ENCODE results near the gene LRRC47. TPM values are rescaled to one million over a fixed set of nuclear protein-coding genes. Genes with fewer than 3 reads are reported as not detected.

Gene LRRC47
- total and polyA plus RNA-seq, 2 of the 13 experiments (the other 11 are each of a cell fraction or from before 2014, with no cell fraction given) = 18.3 to 52.5 TPM

- TF ChIP-seq MBD4 (IDR thresholded peaks at IDR 0.05; ENCODE audit: borderline replicate concordance, low read length) = no peak
- no peak for TF ChIP-seq ZNF672 (CRISPR knock-in tag; IDR thresholded peaks at IDR 0.05)
- no peak for TF ChIP-seq NCOA2 (CRISPR knock-in tag; IDR thresholded peaks at IDR 0.05)
- no peak; the same call in 1 of the 2 replicates for TF ChIP-seq ZZZ3 (CRISPR knock-in tag; IDR thresholded peaks at IDR 0.05; ENCODE audit: borderline replicate concordance)
- no peak for TF ChIP-seq BCL3 (CRISPR knock-in tag; IDR thresholded peaks at IDR 0.05)
- TF ChIP-seq IKZF1 (IDR thresholded peaks at IDR 0.05) = no peak
- no peak for TF ChIP-seq GZF1 (CRISPR knock-in tag; IDR thresholded peaks at IDR 0.05)
- no peak for TF ChIP-seq NBN (conservative IDR thresholded peaks at IDR 0.05)
- peak; percentile 58; the same call in 1 of the 2 replicates for TF ChIP-seq TFDP1 (CRISPR knock-in tag; IDR thresholded peaks at IDR 0.05; ENCODE audit: borderline replicate concordance)
- TF ChIP-seq HMGA1 (CRISPR knock-in tag; conservative IDR thresholded peaks at IDR 0.05) = no peak
- TF ChIP-seq ZNF747 (CRISPR knock-in tag; IDR thresholded peaks at IDR 0.05; ENCODE audit: borderline replicate concordance) = no peak; the same call in 1 of the 2 replicates
- TF ChIP-seq ZNF513 (CRISPR knock-in tag; conservative IDR thresholded peaks at IDR 0.05) = no peak
- TF ChIP-seq RARG (CRISPR knock-in tag; IDR thresholded peaks at IDR 0.05; ENCODE audit: low read depth) = no peak
- TF ChIP-seq TBP (CRISPR knock-in tag; IDR thresholded peaks at IDR 0.05) = no peak
- TF ChIP-seq, protein P1, sequence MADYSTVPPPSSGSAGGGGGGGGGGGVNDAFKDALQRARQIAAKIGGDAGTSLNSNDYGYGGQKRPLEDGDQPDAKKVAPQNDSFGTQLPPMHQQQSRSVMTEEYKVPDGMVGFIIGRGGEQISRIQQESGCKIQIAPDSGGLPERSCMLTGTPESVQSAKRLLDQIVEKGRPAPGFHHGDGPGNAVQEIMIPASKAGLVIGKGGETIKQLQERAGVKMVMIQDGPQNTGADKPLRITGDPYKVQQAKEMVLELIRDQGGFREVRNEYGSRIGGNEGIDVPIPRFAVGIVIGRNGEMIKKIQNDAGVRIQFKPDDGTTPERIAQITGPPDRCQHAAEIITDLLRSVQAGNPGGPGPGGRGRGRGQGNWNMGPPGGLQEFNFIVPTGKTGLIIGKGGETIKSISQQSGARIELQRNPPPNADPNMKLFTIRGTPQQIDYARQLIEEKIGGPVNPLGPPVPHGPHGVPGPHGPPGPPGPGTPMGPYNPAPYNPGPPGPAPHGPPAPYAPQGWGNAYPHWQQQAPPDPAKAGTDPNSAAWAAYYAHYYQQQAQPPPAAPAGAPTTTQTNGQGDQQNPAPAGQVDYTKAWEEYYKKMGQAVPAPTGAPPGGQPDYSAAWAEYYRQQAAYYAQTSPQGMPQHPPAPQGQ (CRISPR knock-in tag; IDR thresholded peaks at IDR 0.05; ENCODE audit: borderline replicate concordance) = no peak
- peak; percentile 24; the same call in 1 of the 2 replicates for TF ChIP-seq ZNF430 (CRISPR knock-in tag; IDR thresholded peaks at IDR 0.05)
- 0 out of 2 replicates have a peak, but pooled peaks have one; percentile 19 for TF ChIP-seq MNT (IDR thresholded peaks at IDR 0.05)
- TF ChIP-seq TBL1XR1 (IDR thresholded peaks at IDR 0.05; ENCODE audit: borderline replicate concordance, low read length, partially characterized antibody) = no peak
- 0 out of 2 replicates have a peak, but pooled peaks have one; percentile 48 for TF ChIP-seq ZNF451 (CRISPR knock-in tag; IDR thresholded peaks at IDR 0.05)
- TF ChIP-seq ZNF761 (CRISPR knock-in tag; conservative IDR thresholded peaks at IDR 0.05) = no peak
- TF ChIP-seq ZNF441 (CRISPR knock-in tag; IDR thresholded peaks at IDR 0.05; ENCODE audit: borderline replicate concordance) = no peak; the same call in 1 of the 2 replicates
- TF ChIP-seq, protein P2, sequence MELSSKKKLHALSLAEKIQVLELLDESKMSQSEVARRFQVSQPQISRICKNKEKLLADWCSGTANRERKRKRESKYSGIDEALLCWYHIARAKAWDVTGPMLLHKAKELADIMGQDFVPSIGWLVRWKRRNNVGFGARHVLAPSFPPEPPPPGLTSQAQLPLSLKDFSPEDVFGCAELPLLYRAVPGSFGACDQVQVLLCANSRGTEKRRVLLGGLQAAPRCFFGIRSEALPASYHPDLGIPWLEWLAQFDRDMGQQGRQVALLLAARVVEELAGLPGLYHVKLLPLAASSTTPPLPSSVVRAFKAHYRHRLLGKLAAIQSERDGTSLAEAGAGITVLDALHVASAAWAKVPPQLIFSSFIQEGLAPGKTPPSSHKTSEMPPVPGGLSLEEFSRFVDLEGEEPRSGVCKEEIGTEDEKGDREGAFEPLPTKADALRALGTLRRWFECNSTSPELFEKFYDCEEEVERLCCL (CRISPR knock-in tag; IDR thresholded peaks at IDR 0.05; ENCODE audit: borderline replicate concordance) = no peak
Observed at GRCh38 chr1:3772027-3772714, 24.1 kb downstream of the LRRC47 start (continued).
